GM10248 (cell line): ENCODE data around the gene MTHFD1L.
"Not testable (repeated sequence)": the region's sequence is repeated elsewhere in the genome, so short reads cannot be mapped to it uniquely, and the experiment has no call there.

Experiments
- CTCF ChIA-PET: fragments of 300-600 bp; sonication (Branson Sonifier 250); formaldehyde crosslinking; extraction: SDS; loops from one replicate; lab custom pipeline; 2021; ENCODE audit warnings: antibody characterized with exemption; lab: Yijun Ruan, JAX
- POLR2A ChIA-PET: fragments of 350-650 bp; sonication (Branson Sonifier 250); formaldehyde crosslinking; extraction: SDS; loops from one replicate; lab custom pipeline; 2020; ENCODE audit warnings: antibody characterized with exemption; lab: Yijun Ruan, JAX
- DNase-seq: peaks from one replicate; pipeline ENCODE4 v3.0.0; 2012; ENCODE audit errors: extremely low spot score
- CTCF ChIP-seq: IDR thresholded peaks from 2 replicates; pipeline ENCODE4 v1.5.1; 2012; ENCODE audit warnings: mild to moderate bottlenecking, low read depth; ENCODE audit errors: extremely low read depth, missing control alignments, control extremely low read depth

The MTHFD1L gene

GRCh38 chr6:151113641-151114040, 248.1 kb downstream of the MTHFD1L start:
- no peak for TF ChIP-seq CTCF
- POLR2A ChIA-PET = no interaction called here
- DNase-seq = no peak
- CTCF ChIA-PET = no interaction called here

GRCh38 chr6:151118461-151119123, 253.1 kb downstream of the MTHFD1L start:
- ChIA-PET CTCF (interaction anchor here (0.8 to 2.1 kb wide), 3 partner anchors 9 to 227 kb away, joined by 3 to 5 read pairs (median 5); no protein-coding TSS in a partner anchor), POLR2A (interaction anchor here (0.6 kb wide), 1 partner anchor 18 kb away, joined by 5 read pairs; no protein-coding TSS in a partner anchor)
- DNase-seq = no peak
- TF ChIP-seq CTCF = no peak

- no peak for DNase-seq
- no peak for TF ChIP-seq CTCF
- POLR2A ChIA-PET = no interaction called here
- CTCF ChIA-PET = interaction anchor here (1.1 kb wide), 1 partner anchor 228 kb away, joined by 5 read pairs; no protein-coding TSS in a partner anchor
Measured at GRCh38 chr6:151119823-151120524, 254.5 kb downstream of the MTHFD1L start.

GRCh38 chr6:151121900-151122299, 256.4 kb downstream of the MTHFD1L start:
- POLR2A ChIA-PET = no interaction called here

GRCh38 chr6:151123641-151124040, 258.1 kb downstream of the MTHFD1L start:
- DNase-seq, CTCF ChIA-PET, POLR2A ChIA-PET: not testable (repeated sequence)

More at GRCh38 chr6:151121900-151122299, 256.4 kb downstream of the MTHFD1L start:
- CTCF ChIA-PET = no interaction called here
- TF ChIP-seq CTCF = no peak
- DNase-seq = no peak

DNA sequence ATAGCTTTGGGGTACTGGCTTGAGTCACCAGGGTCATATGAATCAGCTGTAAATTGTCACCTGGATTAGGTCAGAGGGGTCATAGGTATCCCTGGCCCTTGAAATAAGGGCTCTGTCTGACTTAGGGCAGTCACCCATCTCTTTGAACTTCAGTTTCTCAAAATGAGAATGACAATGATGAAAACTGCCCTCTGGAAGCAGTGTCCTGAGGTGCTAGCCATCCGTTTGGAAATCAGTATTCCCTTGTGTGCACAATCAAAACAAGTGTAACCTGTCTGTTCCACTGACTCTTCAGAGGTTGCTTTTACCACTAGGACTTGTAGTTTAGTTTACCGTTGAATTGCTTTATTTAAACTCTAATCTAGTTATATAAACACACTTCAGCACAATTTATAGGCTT, 259.7 kb downstream of the MTHFD1L start:
- POLR2A ChIA-PET, CTCF ChIA-PET, DNase-seq: not testable (repeated sequence)

GRCh38 chr6:151125651-151126416, 260.3 kb downstream of the MTHFD1L start:
- DNase-seq, POLR2A ChIA-PET, CTCF ChIA-PET: not testable (repeated sequence)

GRCh38 chr6:151126417-151126724, 260.9 kb downstream of the MTHFD1L start:
- CTCF ChIA-PET, DNase-seq, POLR2A ChIA-PET: not testable (repeated sequence)

DNA sequence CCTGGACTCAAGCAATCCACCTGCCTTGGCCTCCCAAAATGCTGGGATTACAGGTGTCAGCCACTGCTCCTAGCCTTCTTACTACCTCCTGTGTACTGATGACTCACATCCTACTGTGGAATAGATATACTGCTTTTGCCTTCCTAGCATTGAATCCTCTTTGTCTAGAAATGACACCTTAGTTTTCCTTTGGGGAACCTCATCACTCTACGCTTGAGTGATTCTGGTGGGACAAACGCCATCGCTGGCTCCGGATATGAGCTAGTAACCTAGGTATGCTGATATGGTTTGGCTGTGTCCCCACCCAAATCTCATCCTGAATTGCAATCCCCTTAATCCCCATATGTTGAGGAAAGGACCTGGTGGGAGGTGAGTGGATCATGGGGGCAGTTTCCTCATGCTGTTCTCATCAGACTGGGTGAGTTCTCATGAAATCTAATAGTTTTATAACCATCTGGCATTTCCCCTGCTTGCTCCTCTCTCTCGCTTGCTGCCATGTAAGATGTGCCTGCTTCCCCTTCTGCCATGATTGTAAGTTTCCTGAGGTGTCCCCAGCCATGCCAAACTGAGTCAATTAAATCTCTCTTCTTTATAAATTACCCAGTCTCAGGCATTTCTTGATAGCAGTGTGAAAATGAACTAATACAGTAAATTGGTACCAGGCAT, 261.8 kb downstream of the MTHFD1L start:
- POLR2A ChIA-PET, CTCF ChIA-PET, DNase-seq: not testable (repeated sequence)
